IMR-90 (cell line): ENCODE results near the gene VOPP1. TPM values are rescaled to one million over a fixed set of nuclear protein-coding genes. Genes with fewer than 3 reads are reported as not detected.
A peak's percentile ranks its signal among the peaks of the same experiment; 100 is the strongest.

Experiments used
- ATAC-seq: fragments of 200-7000 bp; cut with Tn5 transposase; 2 replicates; pipeline ENCODE4 v1.9.1; 2020; ENCODE audit warnings: low read depth, mild to moderate bottlenecking, moderate library complexity
- BruUV-seq: library from RNA; stranded (reverse); fragments of 400-500 nt; replicated peaks from 2 replicates; lab custom pipeline; 2021; lab: Mats Ljungman, UMichigan
- CTCF ChIA-PET: fragments of 300-600 bp; formaldehyde crosslinking; extraction: SDS; loops from one replicate; lab custom pipeline; 2021; ENCODE audit warnings: antibody characterized with exemption; lab: Yijun Ruan, JAX
- POLR2A ChIA-PET: fragments of 300-600 bp; sonication (Branson Sonifier 250); formaldehyde crosslinking; loops from one replicate; lab custom pipeline; 2022; ENCODE audit warnings: antibody characterized with exemption; ENCODE audit not compliant: unreplicated experiment; lab: Charles Lee
- DNase-seq: peaks from one replicate; pipeline ENCODE4 v3.0.0; 2013
- H2AFZ ChIP-seq: replicated peaks from 2 replicates; pipeline ENCODE3; 2013; ENCODE audit warnings: low read length, mild to moderate bottlenecking; ENCODE audit not compliant: poor library complexity
- H2AK5ac ChIP-seq: 2 replicates; pipeline ENCODE4 v1.6.1; 2013; ENCODE audit warnings: low read depth, low read length, inconsistent platforms
- H2AK9ac ChIP-seq: replicated peaks from 2 replicates; pipeline ENCODE3; 2013; ENCODE audit warnings: mild to moderate bottlenecking, low read depth, low read length, moderate library complexity; ENCODE audit not compliant: poor library complexity
- H2BK120ac ChIP-seq: 2 replicates; pipeline ENCODE4 v1.6.1; 2013; ENCODE audit warnings: low read depth, low read length, inconsistent platforms
- H2BK15ac ChIP-seq: 3 replicates; pipeline ENCODE4 v1.6.1; 2013; ENCODE audit warnings: low read depth, low read length, inconsistent platforms
- H2BK20ac ChIP-seq: 2 replicates; pipeline ENCODE4 v1.6.1; 2013; ENCODE audit warnings: low read depth, mild to moderate bottlenecking, inconsistent platforms, low read length, moderate library complexity
- H2BK5ac ChIP-seq: 2 replicates; pipeline ENCODE4 v1.6.1; 2013; ENCODE audit warnings: mild to moderate bottlenecking, low read depth, low read length, inconsistent platforms; ENCODE audit not compliant: poor library complexity, severe bottlenecking
- H3K14ac ChIP-seq: replicated peaks from 2 replicates; pipeline ENCODE4 v1.6.1; 2013; ENCODE audit warnings: low read depth, low read length, inconsistent platforms
- H3K18ac ChIP-seq: 2 replicates; pipeline ENCODE4 v1.6.1; 2013; ENCODE audit warnings: low read depth, low read length, control low read depth
- H3K23ac ChIP-seq: 2 replicates; pipeline ENCODE4 v1.6.1; 2013; ENCODE audit warnings: low read depth, low read length, inconsistent platforms
- H3K27ac ChIP-seq: 2 replicates; pipeline ENCODE4 v1.5.1; 2013; ENCODE audit warnings: mild to moderate bottlenecking, control low read depth, low read length; ENCODE audit not compliant: insufficient read depth
- H3K27me3 ChIP-seq: 2 replicates; pipeline ENCODE4 v1.6.1; 2013; ENCODE audit warnings: low read length; ENCODE audit not compliant: control insufficient read depth, insufficient read depth
- H3K36me3 ChIP-seq: 2 replicates; pipeline ENCODE4 v1.6.1; 2013; ENCODE audit warnings: low read length, mixed read lengths; ENCODE audit not compliant: control insufficient read depth, insufficient read depth
- H3K4ac ChIP-seq: 2 replicates; pipeline ENCODE4 v1.6.1; 2013; ENCODE audit warnings: low read depth, low read length, inconsistent platforms
- H3K4me1 ChIP-seq: 2 replicates; pipeline ENCODE4 v1.6.1; 2013; ENCODE audit warnings: low read length, mixed read lengths; ENCODE audit not compliant: control insufficient read depth, insufficient read depth
- H3K4me2 ChIP-seq: 2 replicates; pipeline ENCODE4 v1.6.1; 2013; ENCODE audit warnings: low read depth, mild to moderate bottlenecking, control low read depth, low read length, moderate library complexity
- H3K4me3 ChIP-seq: 2 replicates; pipeline ENCODE4 v1.5.1; 2013; ENCODE audit warnings: low read depth, mild to moderate bottlenecking, control low read depth, low read length, moderate library complexity; ENCODE audit not compliant: insufficient read depth
- H3K56ac ChIP-seq: 2 replicates; pipeline ENCODE4 v1.6.1; 2013; ENCODE audit warnings: low read length, inconsistent platforms; ENCODE audit not compliant: insufficient read depth; ENCODE audit errors: extremely low read depth
- H3K79me1 ChIP-seq, 2 experiments: 2 replicates each; pipeline ENCODE4 v1.6.1; 2013; ENCODE audit warnings: low read length in 2 of 2, inconsistent platforms in 1 of 2, low read depth in 1 of 2
- H3K9ac ChIP-seq: 2 replicates; pipeline ENCODE4 v1.6.1; 2013; ENCODE audit warnings: low read depth, low read length, control low read depth
- H3K9me1 ChIP-seq: 2 replicates; pipeline ENCODE4 v1.6.1; 2013; ENCODE audit warnings: low read length, inconsistent platforms; ENCODE audit not compliant: insufficient read depth
- H3K9me3 ChIP-seq: 2 replicates; pipeline ENCODE4 v1.6.1; 2013; ENCODE audit warnings: low read length; ENCODE audit not compliant: control insufficient read depth, insufficient read depth
- H4K20me1 ChIP-seq: 2 replicates; pipeline ENCODE4 v1.6.1; 2013; ENCODE audit warnings: low read length, inconsistent platforms; ENCODE audit not compliant: insufficient read depth
- H4K5ac ChIP-seq: 2 replicates; pipeline ENCODE4 v1.6.1; 2013; ENCODE audit warnings: mild to moderate bottlenecking, low read depth, low read length, control low read depth
- H4K8ac ChIP-seq, 2 experiments: 2 replicates each; pipeline ENCODE4 v1.6.1; 2013; ENCODE audit warnings: low read depth in 2 of 2, low read length in 2 of 2, control low read depth in 1 of 2, inconsistent platforms in 1 of 2
- H4K91ac ChIP-seq: 2 replicates; pipeline ENCODE4 v1.6.1; 2013; ENCODE audit warnings: low read depth, low read length, inconsistent platforms; ENCODE audit not compliant: insufficient read depth
- CHD1 ChIP-seq: IDR thresholded peaks from 2 replicates; pipeline ENCODE4 v1.6.1; 2012; ENCODE audit warnings: low read depth, low read length, improper control_type of control experiment
- FOS ChIP-seq: fragments of 150-350 bp; IDR thresholded peaks from 2 replicates; pipeline ENCODE4 v1.6.1; 2016; ENCODE audit warnings: low read depth, low read length
- MAFK ChIP-seq: IDR thresholded peaks from 2 replicates; pipeline ENCODE4 v1.6.1; 2012; ENCODE audit warnings: low read depth, low read length, improper control_type of control experiment
- MAZ ChIP-seq: IDR thresholded peaks from 2 replicates; pipeline ENCODE4 v1.6.1; 2012; ENCODE audit warnings: low read depth, mild to moderate bottlenecking, low read length, improper control_type of control experiment, moderate library complexity, borderline replicate concordance
- RAD21 ChIP-seq: IDR thresholded peaks from 2 replicates; pipeline ENCODE4 v1.6.1; 2012; ENCODE audit warnings: low read length, improper control_type of control experiment
- RFX5 ChIP-seq: IDR thresholded peaks from 2 replicates; pipeline ENCODE4 v1.8.0; 2012; ENCODE audit warnings: low read depth, mild to moderate bottlenecking, low read length, moderate library complexity
- SMC3 ChIP-seq: fragments of 150-350 bp; IDR thresholded peaks from 2 replicates; pipeline ENCODE4 v1.6.1; 2016; ENCODE audit warnings: low read depth, mild to moderate bottlenecking, antibody characterized with exemption, low read length, moderate library complexity
- WGBS, 2 experiments: methylation state at CpG; one replicate each; pipeline versions ENCODE4 v1.1.5 to v1.1.7; 2013; ENCODE audit warnings: missing lambda C conversion rate in 2 of 2; ENCODE audit not compliant: insufficient read length in 1 of 2; ENCODE audit errors: extremely low coverage in 2 of 2; 5-methylcytosine and 5-hydroxymethylcytosine counted together
- dilution Hi-C: fragments of 300-500 bp; cut with HindIII; formaldehyde crosslinking; loops from one replicate; pipeline ENCODE4 v1.14.3; 2018; ENCODE audit warnings: low sequenced_read_pairs; ENCODE audit not compliant: unreplicated experiment
- in situ Hi-C: fragments of 300-500 bp; cut with MboI; formaldehyde crosslinking; loops from 3 replicates; pipeline ENCODE4 v1.14.3; 2019; ENCODE audit warnings: low sequenced_read_pairs, inconsistent platforms, mixed read lengths
- intact Hi-C: fragments of 100-400 bp; cut with micrococcal nuclease; formaldehyde crosslinking; loops from 2 replicates; pipeline ENCODE4 v1.10.0; 2022
- polyA plus RNA-seq, 3 experiments: library from polyadenylated mRNA; depleted of rRNA; stranded (reverse); fragments of >200 nt; gene quantifications; 2 replicates each; pipeline ENCODE4 v1.2.3, GENCODE V29; 2012; ENCODE audit warnings: low replicate concordance in 1 of 3
- total RNA-seq: library from RNA; depleted of rRNA; stranded (reverse); fragments of >200 nt; gene quantifications from 2 replicates; pipeline ENCODE4 v1.2.3, GENCODE V29; 2012
- TF ChIP-seq, protein P1 (sequence below): fragments of 150-350 bp; IDR thresholded peaks from 2 replicates; pipeline ENCODE4 v1.6.1; 2017; ENCODE audit warnings: mild to moderate bottlenecking, antibody characterized with exemption, low read length, low read depth

VOPP1 gene
- total and polyA plus RNA-seq, 2 of the 4 experiments (the other 2 are of a cell fraction), result 60.2 to 94.5 TPM

DNA sequence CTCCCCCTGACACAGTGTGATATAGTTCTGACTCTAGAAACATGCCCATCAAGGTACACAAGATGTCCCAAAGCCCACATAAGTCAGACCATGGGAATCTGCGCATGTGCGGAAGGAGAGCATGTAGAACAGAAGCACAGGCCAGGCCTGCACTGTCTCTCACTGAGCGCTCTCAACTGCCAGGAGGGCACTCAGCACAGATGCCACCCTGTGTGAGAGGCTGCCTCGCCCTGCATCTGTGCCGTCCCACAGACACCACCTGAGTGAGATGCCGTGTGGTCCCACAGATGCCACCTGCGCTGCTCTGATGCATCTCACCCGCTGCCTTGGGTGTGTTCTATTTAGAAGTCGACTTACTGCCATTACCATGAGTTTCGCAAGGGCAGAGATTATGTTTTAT, 98.4 kb downstream of the VOPP1 start (continued):
- TF ChIP-seq CHD1 (no peak), SMC3 (no peak), RFX5 (no peak), MAZ (no peak), RAD21 (no peak)

DNA sequence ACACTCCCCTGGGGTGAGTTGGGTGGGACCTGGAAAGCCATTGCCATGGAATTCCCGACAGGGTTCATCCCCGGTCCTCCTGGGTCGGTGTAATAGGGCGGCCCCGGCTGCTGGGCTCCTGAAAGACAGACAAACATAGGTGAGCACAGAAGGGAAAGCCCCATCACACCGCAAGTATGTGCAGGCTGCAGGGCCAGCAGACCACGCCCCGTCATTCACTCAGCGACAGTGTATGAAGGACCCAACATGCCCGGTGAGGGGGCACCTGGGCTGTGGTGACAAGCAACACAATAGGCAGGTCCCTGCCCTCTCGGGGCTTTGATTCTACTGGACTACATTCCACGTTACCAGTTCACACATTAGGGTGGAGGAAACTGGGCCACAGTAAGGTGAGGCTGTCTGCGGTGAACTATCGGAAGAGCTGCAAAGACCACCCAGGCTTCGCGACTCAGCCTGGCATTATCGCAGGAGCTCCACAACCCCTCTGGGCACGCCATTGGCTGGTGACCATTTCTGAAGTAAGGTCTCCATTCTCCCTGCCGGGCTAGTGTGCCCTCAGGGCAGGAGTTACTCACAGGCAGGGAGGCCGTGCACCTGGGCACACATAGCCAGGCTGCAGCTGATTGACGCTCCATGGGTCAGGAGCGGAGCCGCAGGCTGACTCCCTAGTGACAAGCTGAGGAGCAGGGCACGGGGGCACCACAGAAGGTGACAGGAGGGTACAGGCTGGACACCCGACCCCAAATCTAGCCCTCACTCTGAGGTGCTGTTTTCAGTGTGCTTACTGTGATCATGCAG, 99.2 kb downstream of the VOPP1 start:
- Histone ChIP-seq H3K79me1 (peaks cover 36 to 61% of the 10 kb centered on the region in 2 experiments), H3K9ac (no peak overlapping the region), H3K4me3 (no peak overlapping the region), H3K9me1 (peaks cover 29% of the 10 kb centered on the region), H3K23ac (no peak overlapping the region), H3K18ac (no peak overlapping the region), H3K27me3 (no peaks in the 10 kb centered on the region), H2BK20ac (no peak overlapping the region), H3K4ac (no peak overlapping the region), H2AFZ (no peak overlapping the region), H3K56ac (no peak overlapping the region), H2BK5ac (no peak overlapping the region), H3K27ac (no peak overlapping the region), H2AK5ac (no peak overlapping the region), H3K36me3 (peaks cover 17% of the 10 kb centered on the region), H3K4me1 (peaks cover 25% of the 10 kb centered on the region), H2AK9ac (peak overlapping the region; percentile 24), H3K4me2 (no peak overlapping the region), H2BK120ac (no peak overlapping the region), H4K5ac (no peak overlapping the region), H4K8ac (no peak overlapping the region), H3K14ac (no peak overlapping the region), H3K9me3 (no peaks in the 10 kb centered on the region), H4K91ac (no peak overlapping the region), H2BK15ac (no peak overlapping the region), H4K20me1 (peaks cover 15% of the 10 kb centered on the region)
- ChIA-PET POLR2A (no interaction called here), CTCF (no interaction called here)
- TF ChIP-seq MAFK (no peak), FOS (no peak)
- TF ChIP-seq, protein P1, sequence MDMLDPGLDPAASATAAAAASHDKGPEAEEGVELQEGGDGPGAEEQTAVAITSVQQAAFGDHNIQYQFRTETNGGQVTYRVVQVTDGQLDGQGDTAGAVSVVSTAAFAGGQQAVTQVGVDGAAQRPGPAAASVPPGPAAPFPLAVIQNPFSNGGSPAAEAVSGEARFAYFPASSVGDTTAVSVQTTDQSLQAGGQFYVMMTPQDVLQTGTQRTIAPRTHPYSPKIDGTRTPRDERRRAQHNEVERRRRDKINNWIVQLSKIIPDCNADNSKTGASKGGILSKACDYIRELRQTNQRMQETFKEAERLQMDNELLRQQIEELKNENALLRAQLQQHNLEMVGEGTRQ, result no peak
- DNase-seq (no peak), ATAC-seq (no peak)
- in situ Hi-C loops, result no loop called here
- BruUV-seq, result no TSS peak
- intact Hi-C loops, result no loop called here
- dilution Hi-C loops, result no loop called here
- 83% methylated on average over 9 of the region's 25 CpGs; no CpG with 5 or more reads in 1 of the 2 experiments for WGBS, 2 experiments
